ENCODE results near the gene SERPINF2.

GRCh38 chr17:1716912-1717695 is 25.6 kb upstream of the SERPINF2 start:
- TF ChIP-seq CTCF (IDR thresholded peaks at IDR 0.05) (no peak), ZFX (IDR thresholded peaks at IDR 0.05; ENCODE audit: borderline replicate concordance) (no peak)

All from 22Rv1 (cell line).